Stimulated activated naive CD4-positive, alpha-beta T cell treated with Interleukin-2 at 50 U/mL for 16 hours (primary cell): ENCODE data around the gene EPS8L1.

ENCODE experiments used
- DNase-seq: peaks from one replicate; lab custom pipeline; 2025; lab: John Stamatoyannopoulos, UW

The EPS8L1 gene

GRCh38 chr19:55115446-55116065 lies 39.9 kb downstream of the EPS8L1 start:
- no peak for DNase-seq

- DNase-seq, result peak; percentile 44
Measured at GRCh38 chr19:55116232-55116858, 40.7 kb downstream of the EPS8L1 start.

GRCh38 chr19:55116859-55117662 lies 41.4 kb downstream of the EPS8L1 start, which contains the start of gene PPP1R12C:
Gene PPP1R12C, minus strand, starts transcription at chr19:55117637. Its CDS starts 94 bp downstream, at chr19:55117543.
- peak; percentile 12 for DNase-seq

- DNase-seq, result peak; percentile 98
Measured at GRCh38 chr19:55117663-55118391, 42.2 kb downstream of the EPS8L1 start.

GRCh38 chr19:55118401-55118991 lies 42.8 kb downstream of the EPS8L1 start:
- no peak for DNase-seq

- peak; percentile 5 for DNase-seq
Measured at GRCh38 chr19:55119053-55119452, 43.4 kb downstream of the EPS8L1 start.

- no peak for DNase-seq
Measured at GRCh38 chr19:55131421-55131820, 55.8 kb downstream of the EPS8L1 start.

GRCh38 chr19:55132453-55133129 lies 56.9 kb downstream of the EPS8L1 start:
- no peak for DNase-seq

- DNase-seq, result no peak
Measured at GRCh38 chr19:55133639-55134444, 58.2 kb downstream of the EPS8L1 start.

GRCh38 chr19:55134736-55135135 lies 59.1 kb downstream of the EPS8L1 start:
- no peak for DNase-seq

GRCh38 chr19:55136399-55137102 lies 60.9 kb downstream of the EPS8L1 start:
- no peak for DNase-seq
